HepG2 (cell line): Measurements from ENCODE around the gene DCAF6.

Source experiments
- FIP1L1 ChIP-seq: fragments of 200-400 bp; formaldehyde crosslinking; IDR thresholded peaks from 2 replicates; pipeline ENCODE4 v1.6.1; 2018; ENCODE audit warnings: low read depth, mild to moderate bottlenecking, low read length, moderate library complexity, borderline replicate concordance; ENCODE audit not compliant: insufficient read depth
- PCBP1 ChIP-seq: fragments of 200-400 bp; formaldehyde crosslinking; IDR thresholded peaks from 2 replicates; pipeline ENCODE4 v1.6.1; 2017; ENCODE audit warnings: mild to moderate bottlenecking, low read depth, low read length, borderline replicate concordance

- TF ChIP-seq FIP1L1 (no peak), PCBP1 (no peak)
These were observed 1.9 kb upstream of the DCAF6 start for GRCh38 chr1:167934426-167935215.
